Measurements from ENCODE around the gene NCBP1. TPM values are rescaled to one million over a fixed set of nuclear protein-coding genes. Genes with fewer than 3 reads are reported as not detected.
A peak's percentile ranks its signal among the peaks of the same experiment; 100 is the strongest.

The NCBP1 gene
- total RNA-seq, 4 donors from 2014 or later = 16.1 to 234 (median 24.1) TPM

DNA sequence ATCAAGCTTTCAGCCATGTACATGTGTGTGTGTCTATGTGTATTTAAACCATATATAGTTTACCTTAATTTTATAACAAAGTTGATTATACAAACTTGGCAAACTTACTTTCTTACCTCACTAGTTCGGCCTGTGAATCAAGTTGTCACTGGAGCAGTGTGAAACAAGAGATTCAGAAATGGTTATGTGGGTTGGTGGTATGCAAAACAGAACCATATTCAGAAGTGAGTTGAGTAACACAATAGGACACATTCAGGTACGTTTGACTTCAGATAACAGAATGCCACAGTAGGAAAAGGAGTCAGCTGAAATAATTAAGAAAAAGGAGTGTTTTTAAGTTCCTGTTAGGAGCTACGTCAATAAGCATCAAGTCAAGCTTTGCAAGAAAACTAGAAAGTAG, 42.0 kb downstream of the NCBP1 start:
- Histone ChIP-seq H3K27ac (peak overlapping the region in 1 of 4 donors; percentile 41), H3K4me3 (no peak overlapping the region), H3K27me3 (no peaks in the 10 kb centered on the region), H3K4me1 (peaks cover 0 to 6% (median 0%) of the 10 kb centered on the region in 3 donors), H3K36me3 (peaks cover 7 to 92% of the 10 kb centered on the region in 2 donors), H3K9me3 (no peaks in the 10 kb centered on the region)
- no peak for ATAC-seq
- 76 to 80% methylated on average over 3 of the region's 3 CpGs for WGBS, 2 donors (ENCODE audit: low coverage in 1 of 2)
- no peak for TF ChIP-seq POLR2A (IDR thresholded peaks at IDR 0.05)

DNA sequence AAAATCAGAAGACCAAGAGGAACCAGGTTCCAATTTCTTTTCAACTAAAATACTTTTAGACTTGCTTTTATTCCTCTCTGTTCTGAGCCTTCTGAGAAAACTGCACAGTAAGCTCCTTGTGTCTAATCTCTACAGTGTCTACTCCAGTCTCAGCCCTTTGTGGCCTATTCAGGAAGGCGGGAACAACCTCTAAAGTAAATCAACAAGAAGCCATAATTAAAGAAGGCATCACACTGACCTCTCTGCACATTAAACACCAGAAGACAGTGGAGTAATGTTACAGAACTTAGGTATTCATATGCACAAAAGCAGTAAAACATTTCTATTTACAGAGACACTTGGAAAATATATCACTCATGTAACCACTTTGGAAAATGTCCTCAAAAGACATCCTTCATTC, 48.6 kb downstream of the NCBP1 start:
- Histone ChIP-seq H3K4me1 (no peaks in the 10 kb centered on the region), H3K4me3 (no peak overlapping the region), H3K27ac (no peak overlapping the region), H3K36me3 (peaks cover 4 to 89% of the 10 kb centered on the region in 2 donors), H3K27me3 (no peaks in the 10 kb centered on the region), H3K9me3 (no peaks in the 10 kb centered on the region)
- 67 to 100% methylated on average over 1 of the region's 1 CpG for WGBS, 2 donors (ENCODE audit: low coverage in 1 of 2)
- TF ChIP-seq EP300 (IDR thresholded peaks at IDR 0.05) (no peak), POLR2AphosphoS5 (IDR thresholded peaks at IDR 0.05) (no peak), POLR2A (IDR thresholded peaks at IDR 0.05) (no peak)
- TF ChIP-seq, protein P1, sequence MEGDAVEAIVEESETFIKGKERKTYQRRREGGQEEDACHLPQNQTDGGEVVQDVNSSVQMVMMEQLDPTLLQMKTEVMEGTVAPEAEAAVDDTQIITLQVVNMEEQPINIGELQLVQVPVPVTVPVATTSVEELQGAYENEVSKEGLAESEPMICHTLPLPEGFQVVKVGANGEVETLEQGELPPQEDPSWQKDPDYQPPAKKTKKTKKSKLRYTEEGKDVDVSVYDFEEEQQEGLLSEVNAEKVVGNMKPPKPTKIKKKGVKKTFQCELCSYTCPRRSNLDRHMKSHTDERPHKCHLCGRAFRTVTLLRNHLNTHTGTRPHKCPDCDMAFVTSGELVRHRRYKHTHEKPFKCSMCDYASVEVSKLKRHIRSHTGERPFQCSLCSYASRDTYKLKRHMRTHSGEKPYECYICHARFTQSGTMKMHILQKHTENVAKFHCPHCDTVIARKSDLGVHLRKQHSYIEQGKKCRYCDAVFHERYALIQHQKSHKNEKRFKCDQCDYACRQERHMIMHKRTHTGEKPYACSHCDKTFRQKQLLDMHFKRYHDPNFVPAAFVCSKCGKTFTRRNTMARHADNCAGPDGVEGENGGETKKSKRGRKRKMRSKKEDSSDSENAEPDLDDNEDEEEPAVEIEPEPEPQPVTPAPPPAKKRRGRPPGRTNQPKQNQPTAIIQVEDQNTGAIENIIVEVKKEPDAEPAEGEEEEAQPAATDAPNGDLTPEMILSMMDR (IDR thresholded peaks at IDR 0.05) = no peak
- no peak for ATAC-seq

DNA sequence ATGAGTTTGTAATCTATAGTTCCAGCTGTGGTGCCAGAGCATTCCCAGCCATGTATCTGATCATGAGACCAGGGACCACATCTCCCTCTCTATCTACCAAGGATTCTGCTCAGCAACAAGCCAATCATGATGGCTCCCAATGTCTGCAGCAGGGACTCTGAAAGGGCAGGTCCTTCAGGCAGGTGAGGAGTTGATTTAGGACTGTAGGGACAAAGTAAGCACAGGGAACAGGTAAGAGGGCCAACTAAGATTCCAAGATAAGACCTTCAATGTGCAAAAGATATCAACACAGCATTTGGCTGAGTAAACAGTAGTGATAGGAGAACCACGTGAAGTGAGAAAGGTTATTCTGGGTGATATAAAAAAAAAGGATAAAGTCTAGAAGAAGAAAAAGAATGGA, 55.0 kb downstream of the NCBP1 start:
- no peak for TF ChIP-seq EP300 (IDR thresholded peaks at IDR 0.05)
- no peak for TF ChIP-seq POLR2A (IDR thresholded peaks at IDR 0.05)
- Histone ChIP-seq H3K4me1 (peaks cover 0 to 19% (median 0%) of the 10 kb centered on the region in 3 donors), H3K9me3 (no peaks in the 10 kb centered on the region), H3K27ac (no peak overlapping the region), H3K4me3 (no peak overlapping the region), H3K27me3 (no peaks in the 10 kb centered on the region), H3K36me3 (peaks cover 7 to 86% of the 10 kb centered on the region in 2 donors)
- 79 to 82% methylated on average over 1 of the region's 1 CpG for WGBS, 2 donors (ENCODE audit: low coverage in 1 of 2)
- ATAC-seq = no peak

DNA sequence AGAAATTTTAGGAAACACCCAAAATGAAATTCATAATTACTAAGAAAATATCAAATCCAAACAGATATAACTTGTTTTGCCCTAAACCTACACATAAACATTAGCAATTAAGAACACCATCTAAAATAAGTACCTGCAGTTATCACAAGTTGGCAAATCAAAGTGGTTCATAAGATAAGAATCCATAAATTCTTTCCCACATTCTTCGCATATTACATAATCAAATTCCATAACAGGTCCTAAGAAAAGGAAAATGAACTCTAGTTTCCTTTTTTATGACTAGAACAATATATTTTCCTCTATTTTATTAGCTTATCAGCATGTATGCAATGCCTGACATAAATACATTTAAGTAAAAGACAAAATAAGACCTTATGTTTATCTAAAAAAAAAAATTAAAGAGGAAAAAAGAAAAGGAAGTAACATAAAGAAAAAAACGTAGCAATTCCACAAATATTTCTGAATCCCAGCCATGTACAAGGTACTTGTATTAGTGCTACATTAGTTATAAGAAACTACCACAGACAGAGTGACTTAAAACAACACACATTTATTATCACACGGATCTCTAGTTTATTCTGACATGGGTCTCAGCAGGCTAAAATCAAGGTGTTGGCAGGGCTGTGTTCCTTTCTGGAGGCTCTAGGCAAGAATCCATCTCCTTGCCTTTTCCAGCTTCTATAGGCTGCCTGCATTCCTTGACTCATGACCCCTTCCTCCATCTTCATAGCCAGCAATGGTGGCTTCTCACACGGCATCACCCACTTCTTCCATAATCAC, 56.0 kb downstream of the NCBP1 start:
- Histone ChIP-seq H3K4me3 (no peak overlapping the region), H3K27ac (no peak overlapping the region), H3K4me1 (peaks cover 0 to 29% (median 0%) of the 10 kb centered on the region in 3 donors), H3K9me3 (no peaks in the 10 kb centered on the region), H3K27me3 (no peaks in the 10 kb centered on the region), H3K36me3 (peaks cover 3 to 77% of the 10 kb centered on the region in 2 donors)
- no peak for ATAC-seq
- 46 to 58% methylated on average over 4 of the region's 4 CpGs for WGBS, 2 donors (ENCODE audit: low coverage in 1 of 2)
- TF ChIP-seq EP300 (IDR thresholded peaks at IDR 0.05) (no peak), POLR2A (IDR thresholded peaks at IDR 0.05) (no peak), POLR2AphosphoS5 (IDR thresholded peaks at IDR 0.05) (no peak)
- TF ChIP-seq, protein P1 (IDR thresholded peaks at IDR 0.05) = no peak

DNA sequence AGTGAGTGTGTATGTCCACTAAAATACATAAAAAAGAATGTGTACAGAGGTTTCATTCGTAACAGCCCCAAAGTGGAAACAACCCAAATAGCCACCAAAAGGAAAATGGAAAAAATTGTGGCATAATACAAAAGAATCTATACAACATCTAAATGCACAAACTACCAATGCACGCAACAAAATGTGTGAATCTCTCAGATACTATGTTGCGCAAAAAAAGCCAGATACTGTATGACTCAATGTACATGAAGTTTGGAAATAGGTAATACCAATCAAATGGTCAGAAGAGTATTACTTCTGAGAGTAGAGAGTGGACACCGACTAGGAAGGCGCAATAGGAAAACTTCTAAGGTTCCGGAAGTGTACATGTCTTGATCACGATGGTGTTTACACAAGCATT, 61.1 kb downstream of the NCBP1 start:
- ATAC-seq = no peak
- H3K27me3 ChIP-seq = no peaks in the 10 kb centered on the region
- peaks cover 3 to 51% (median 16%) of the 10 kb centered on the region in 3 donors for H3K4me1 ChIP-seq
- H3K36me3 ChIP-seq = peaks cover 0 to 31% of the 10 kb centered on the region in 2 donors
- 82 to 92% methylated on average over 7 of the region's 7 CpGs for WGBS, 2 donors (ENCODE audit: low coverage in 1 of 2)
- H3K27ac ChIP-seq = no peak overlapping the region
- no peaks in the 10 kb centered on the region for H3K9me3 ChIP-seq
- H3K4me3 ChIP-seq = no peak overlapping the region
- TF ChIP-seq, protein P1 (IDR thresholded peaks at IDR 0.05) = no peak
- TF ChIP-seq POLR2A (IDR thresholded peaks at IDR 0.05) = no peak
- TF ChIP-seq EP300 (IDR thresholded peaks at IDR 0.05) = no peak
- no peak for TF ChIP-seq POLR2AphosphoS5 (IDR thresholded peaks at IDR 0.05)

DNA sequence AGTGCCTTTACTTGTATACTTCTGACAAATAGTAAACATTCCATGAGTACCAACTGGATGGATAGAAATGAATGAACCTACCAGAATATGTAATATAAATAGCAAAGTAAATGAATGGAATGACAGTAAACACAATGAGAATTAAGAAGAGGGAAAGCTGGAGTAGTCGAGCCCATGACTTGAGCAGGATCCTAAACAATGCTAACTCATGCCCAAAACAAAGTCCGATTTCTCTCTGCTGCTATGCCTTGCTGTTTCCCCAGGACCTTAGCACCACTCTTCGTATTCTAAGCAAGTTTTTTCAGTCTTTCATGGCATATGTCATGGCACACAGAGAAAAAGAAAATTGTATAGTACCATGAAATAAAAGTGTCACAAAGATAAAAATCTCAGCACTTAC, 61.8 kb downstream of the NCBP1 start:
- WGBS, 2 donors (ENCODE audit: low coverage in 1 of 2) = 60 to 69% methylated on average over 3 of the region's 3 CpGs
- Histone ChIP-seq H3K4me1 (peaks cover 3 to 50% (median 16%) of the 10 kb centered on the region in 3 donors), H3K27me3 (no peaks in the 10 kb centered on the region), H3K27ac (peak overlapping the region in 1 of 4 donors; percentile 96), H3K36me3 (peaks cover 0 to 25% of the 10 kb centered on the region in 2 donors), H3K4me3 (peak overlapping the region in 1 of 2 donors; percentile 83), H3K9me3 (no peaks in the 10 kb centered on the region)
- TF ChIP-seq, protein P1 (IDR thresholded peaks at IDR 0.05) = no peak
- TF ChIP-seq EP300 (IDR thresholded peaks at IDR 0.05) (no peak), POLR2AphosphoS5 (IDR thresholded peaks at IDR 0.05) (no peak), POLR2A (IDR thresholded peaks at IDR 0.05) (no peak)
- no peak for ATAC-seq
